HG02938 (cell line): ENCODE data around the gene CDKN2B-AS1.

Experiments used
- ATAC-seq: cut with Tn5 transposase; IDR thresholded peaks from one replicate; pipeline ENCODE4 v1.9.1; 2021; ENCODE audit warnings: mild to moderate bottlenecking, moderate library complexity; ENCODE audit not compliant: unreplicated experiment

CDKN2B-AS1 gene

GRCh38 chr9:22147813-22148527, 153.4 kb downstream of the CDKN2B-AS1 start:
- ATAC-seq, result no peak

GRCh38 chr9:22148528-22148875, 153.9 kb downstream of the CDKN2B-AS1 start:
- no peak for ATAC-seq

- no peak for ATAC-seq
Measured at GRCh38 chr9:22148876-22149637, 154.5 kb downstream of the CDKN2B-AS1 start.

GRCh38 chr9:22154064-22154463, 159.5 kb downstream of the CDKN2B-AS1 start:
- ATAC-seq, result no peak

GRCh38 chr9:22156586-22156985, 162.0 kb downstream of the CDKN2B-AS1 start:
- no peak for ATAC-seq

- ATAC-seq, result no peak
Measured at GRCh38 chr9:22157276-22157675, 162.7 kb downstream of the CDKN2B-AS1 start.

- ATAC-seq, result no peak
Measured at GRCh38 chr9:22157828-22158227, 163.2 kb downstream of the CDKN2B-AS1 start.

GRCh38 chr9:22158271-22158670, 163.7 kb downstream of the CDKN2B-AS1 start:
- no peak for ATAC-seq

GRCh38 chr9:22158927-22159346, 164.3 kb downstream of the CDKN2B-AS1 start:
- ATAC-seq, result no peak

GRCh38 chr9:22159586-22159985, 165.0 kb downstream of the CDKN2B-AS1 start:
- ATAC-seq, result no peak

- ATAC-seq, result no peak
Measured at GRCh38 chr9:22160221-22160620, 165.6 kb downstream of the CDKN2B-AS1 start.

- ATAC-seq, result no peak
Measured at GRCh38 chr9:22165144-22165543, 170.6 kb downstream of the CDKN2B-AS1 start.

GRCh38 chr9:22169243-22169642, 174.7 kb downstream of the CDKN2B-AS1 start:
- ATAC-seq, result no peak

GRCh38 chr9:22169727-22170503, 175.3 kb downstream of the CDKN2B-AS1 start:
- ATAC-seq, result no peak
